Renal cortical epithelial cell (primary cell): ENCODE measurements around the gene PSIP1. TPM values are rescaled to one million over a fixed set of nuclear protein-coding genes. Genes with fewer than 3 reads are reported as not detected.
A peak's percentile ranks its signal among the peaks of the same experiment; 100 is the strongest.
"Not testable (repeated sequence)": the region's sequence is repeated elsewhere in the genome, so short reads cannot be mapped to it uniquely, and the experiment has no call there.

Experiments
- DNase-seq: peaks from one replicate; pipeline ENCODE4 v3.0.0-alpha.2; 2011; ENCODE audit warnings: low read depth
- total RNA-seq: library from RNA; depleted of rRNA; stranded (reverse); fragments of >200 nt; gene quantifications from 2 replicates; pipeline ENCODE4 v1.2.3, GENCODE V29; 2014

PSIP1 gene
- total RNA-seq, 1 donor from 2014 or later = 32.7 TPM

GRCh38 chr9:15433191-15433590 is 77.6 kb downstream of the PSIP1 start:
- DNase-seq = no peak

GRCh38 chr9:15430920-15431844 is 79.6 kb downstream of the PSIP1 start:
- DNase-seq = no peak

GRCh38 chr9:15427702-15428101 is 83.1 kb downstream of the PSIP1 start:
- DNase-seq = not testable (repeated sequence)

GRCh38 chr9:15426019-15426418 is 84.8 kb downstream of the PSIP1 start:
- DNase-seq = no peak

- DNase-seq = no peak
Observed at GRCh38 chr9:15423231-15423985, 87.4 kb downstream of the PSIP1 start.

GRCh38 chr9:15422372-15423230 is 88.2 kb downstream of the PSIP1 start, which contains the start of gene SNAPC3:
Gene SNAPC3 (plus strand): TSS chr9:15422876. CDS start chr9:15422880, 4 bp downstream.
- DNase-seq = peak; percentile 84

- no peak for DNase-seq
Observed at GRCh38 chr9:15421990-15422371, 88.8 kb downstream of the PSIP1 start.

- DNase-seq = no peak
Observed at GRCh38 chr9:15421532-15421931, 89.2 kb downstream of the PSIP1 start.

- no peak for DNase-seq
Observed at GRCh38 chr9:15420796-15421195, 90.0 kb downstream of the PSIP1 start.

GRCh38 chr9:15417626-15418025 is 93.1 kb downstream of the PSIP1 start:
- no peak for DNase-seq

GRCh38 chr9:15416880-15417279 is 93.9 kb downstream of the PSIP1 start:
- DNase-seq = peak; percentile 64

Other genes with a start within 250 kb of the PSIP1 start
- 7.1 and 17.1 TPM in 2 replicates for gene TTC39B, start 203.8 kb downstream of the PSIP1 start, total RNA-seq
- gene SNAPC3, start 88.1 kb downstream of the PSIP1 start, total RNA-seq = 51.4 and 53.9 TPM in 2 replicates
- 0.87 and 3.4 TPM in 2 replicates for gene CCDC171, start 42.1 kb upstream of the PSIP1 start, total RNA-seq